Hindlimb muscle (tissue), 1 donor: Measurements from ENCODE around the gene CIP2A. TPM values are rescaled to one million over a fixed set of nuclear protein-coding genes. Genes with fewer than 3 reads are reported as not detected.

Experiments used
- DNase-seq: peaks from one replicate; pipeline ENCODE4 v3.0.0-alpha.2; 2013
- polyA plus RNA-seq: library from polyadenylated mRNA; unstranded; fragments of 120-200 nt; gene quantifications from one replicate; pipeline ENCODE4 v1.2.1, GENCODE V29; 2013; ENCODE audit not compliant: insufficient read length

Gene CIP2A
- polyA plus RNA-seq, 1 donor, result 7.8 TPM

DNA sequence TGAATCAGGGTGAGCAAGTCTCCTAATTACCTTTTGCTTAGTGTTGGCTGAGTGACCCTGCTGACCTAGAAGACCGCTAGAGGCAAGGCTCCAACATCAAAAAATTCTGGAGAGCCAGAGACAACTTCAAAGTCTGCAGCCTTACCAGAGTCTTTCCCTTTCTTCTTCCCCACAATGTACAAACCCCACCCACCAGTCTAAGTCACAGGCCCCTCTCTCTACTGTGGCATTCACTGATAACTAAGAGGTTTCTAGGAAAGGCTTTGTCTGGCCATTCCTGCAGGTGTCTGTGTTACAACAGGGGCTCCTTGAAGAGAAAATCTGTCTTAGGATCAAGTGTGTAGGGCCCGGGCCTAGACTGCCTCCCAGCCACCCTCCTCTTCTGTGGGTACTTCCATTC lies 79.4 kb downstream of the CIP2A start:
- DNase-seq, result no peak

DNA sequence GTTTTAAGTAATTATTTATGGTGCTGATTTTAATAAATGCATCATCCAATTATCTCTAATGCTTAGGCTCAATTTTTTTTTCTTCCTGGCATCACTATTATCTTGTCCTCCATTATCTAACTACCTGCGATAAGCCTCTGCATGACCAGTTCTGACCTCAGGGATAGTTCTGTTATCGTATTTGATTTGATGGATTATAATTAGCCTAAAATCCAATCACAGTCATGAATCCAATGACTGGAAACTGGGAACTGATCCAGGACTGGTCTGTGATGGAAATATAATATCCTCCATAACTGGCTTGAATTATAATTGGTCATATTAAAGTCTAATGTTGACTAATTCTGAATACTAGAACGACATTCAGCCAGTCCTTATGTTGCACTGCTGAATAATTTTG lies 80.0 kb downstream of the CIP2A start:
- no peak for DNase-seq

DNA sequence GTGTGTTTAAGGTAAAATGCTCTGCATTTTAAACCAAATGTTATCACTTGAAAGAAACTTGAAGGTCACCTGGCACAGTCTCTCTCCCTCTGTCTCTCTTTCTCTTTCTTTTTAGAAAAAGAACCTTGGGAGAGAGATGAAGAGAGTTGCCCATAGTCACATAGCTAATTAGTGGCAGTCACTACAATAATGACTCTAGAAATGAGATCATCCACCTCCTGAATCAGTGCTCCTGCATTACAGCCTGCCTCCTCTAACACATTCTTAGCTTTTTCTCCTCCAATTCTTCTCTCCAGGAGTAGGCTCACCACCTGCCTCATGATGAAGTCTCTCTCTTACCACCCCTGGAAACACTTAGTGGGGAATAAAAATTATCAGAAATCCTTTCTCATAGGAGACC lies 81.3 kb downstream of the CIP2A start:
- DNase-seq, result no peak

DNA sequence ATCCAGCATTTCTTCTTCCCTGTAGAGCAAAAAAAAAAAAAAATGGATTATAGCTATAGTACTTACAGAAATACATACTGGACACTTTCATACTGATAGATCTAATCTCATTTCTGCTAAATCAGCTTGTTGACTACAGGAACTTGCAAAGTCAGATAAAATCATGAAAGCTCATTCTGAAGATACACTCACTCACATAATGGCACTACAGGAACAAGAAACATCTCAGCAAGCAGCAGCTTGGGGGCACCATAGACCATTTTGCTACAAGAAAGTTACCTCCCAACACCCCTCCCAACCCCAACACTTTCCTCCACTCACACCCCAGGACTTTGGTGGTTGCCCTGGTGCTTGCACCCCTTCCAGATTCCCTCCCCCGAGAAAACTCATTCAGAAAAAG lies 83.4 kb downstream of the CIP2A start:
- DNase-seq, result no peak

DNA sequence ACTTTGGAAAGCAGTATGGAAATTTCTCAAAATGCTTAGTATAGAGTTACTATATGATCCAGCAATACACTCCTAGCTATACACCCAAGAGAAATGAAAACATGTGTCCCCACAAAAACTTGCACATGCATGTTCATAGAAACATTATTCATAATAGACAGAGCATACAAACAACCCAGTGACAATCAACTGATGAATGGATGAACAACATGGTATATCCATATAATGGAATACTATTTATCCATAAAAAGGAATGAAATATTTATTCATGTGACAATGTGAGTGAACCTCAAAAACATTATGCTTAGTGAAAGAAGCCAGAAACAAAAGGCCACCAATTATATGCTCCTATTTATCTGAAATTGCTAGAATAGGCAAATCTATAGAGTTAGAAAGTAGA lies 85.5 kb downstream of the CIP2A start:
- DNase-seq, result no peak

DNA sequence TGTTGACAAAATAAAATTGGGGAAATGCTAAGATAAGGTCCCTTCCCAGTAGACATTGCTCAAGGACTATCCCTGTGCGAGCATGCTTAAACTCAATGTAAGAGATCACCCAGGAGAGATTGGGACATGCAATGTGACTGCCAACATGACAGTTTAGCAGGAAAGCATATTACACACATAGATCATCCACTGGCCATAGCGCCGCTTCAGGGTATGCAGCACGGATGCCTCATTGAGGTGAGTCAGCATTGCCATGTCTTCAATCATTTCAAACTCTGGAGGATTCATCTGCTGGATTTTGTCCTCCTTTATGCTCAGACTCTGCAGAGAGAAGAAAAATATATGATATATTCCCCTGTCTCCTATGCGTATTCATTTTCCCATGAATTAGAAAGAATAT lies 87.7 kb downstream of the CIP2A start:
- no peak for DNase-seq

DNA sequence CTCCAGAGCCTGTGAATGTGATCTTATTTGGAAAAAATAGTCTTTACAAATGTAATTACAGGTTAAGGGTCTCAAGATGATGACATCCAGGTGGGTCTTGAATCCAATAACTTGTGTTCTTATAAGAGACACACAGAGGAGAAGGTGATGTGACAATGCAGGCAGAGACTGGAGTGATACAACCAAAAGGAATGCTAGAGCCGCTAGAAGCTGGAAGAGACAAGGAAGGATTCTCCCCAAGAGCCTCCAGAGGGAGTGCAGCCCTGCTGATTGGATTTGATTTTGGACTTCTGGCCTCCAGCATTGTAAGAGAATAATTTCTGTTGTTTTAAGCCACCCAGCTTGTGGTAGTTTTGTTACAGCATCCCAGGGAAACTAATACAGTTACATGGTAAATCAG lies 88.5 kb downstream of the CIP2A start:
- DNase-seq, result no peak

Other genes with a start within 250 kb of the CIP2A start
- 0.23 TPM for gene MYH15, start 78.8 kb downstream of the CIP2A start, polyA plus RNA-seq
- 17.8 TPM for gene DZIP3, start 284 bp upstream of the CIP2A start, polyA plus RNA-seq
- not detected for gene RETNLB, start 168.0 kb upstream of the CIP2A start, polyA plus RNA-seq
- not detected for gene TRAT1, start 233.3 kb upstream of the CIP2A start, polyA plus RNA-seq